Measurements from ENCODE around the gene UBXN10.

DNA sequence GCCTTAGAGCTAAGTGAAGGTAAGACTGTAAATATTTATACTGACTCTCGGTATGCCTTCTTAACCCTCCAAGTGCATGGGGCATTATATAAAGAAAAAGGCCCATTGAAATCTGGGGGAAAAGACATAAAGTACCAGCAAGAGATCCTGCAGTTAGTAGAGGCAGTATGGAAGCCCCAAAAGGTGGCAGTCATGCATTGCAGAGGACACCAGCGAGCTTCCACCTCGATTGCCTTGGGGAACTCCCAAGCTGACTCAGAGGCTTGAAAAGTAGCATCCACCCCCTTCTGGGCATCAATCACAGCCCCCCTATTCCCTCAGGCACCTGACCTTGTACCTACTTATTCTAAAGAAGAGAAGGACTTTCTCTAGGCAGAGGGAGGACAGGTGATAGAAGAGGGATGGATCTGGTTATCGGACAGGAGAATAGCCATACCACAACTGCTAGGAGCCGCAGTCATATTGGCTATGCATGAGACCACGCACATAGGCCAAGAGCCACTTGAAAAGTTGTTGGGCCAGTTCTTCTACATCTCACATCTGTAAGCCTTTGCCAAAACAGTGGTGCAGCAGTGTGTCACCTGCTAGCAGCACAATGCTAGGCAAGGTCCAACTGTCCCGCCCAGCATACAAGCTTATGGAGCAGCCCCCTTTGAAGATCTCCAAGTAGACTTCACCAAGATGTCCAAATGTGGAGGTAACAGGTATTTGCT, 27.4 kb upstream of the UBXN10 start:
- TF ChIP-seq SP1 (IDR thresholded peaks at IDR 0.05) = no peak
- TF ChIP-seq TAF1 (conservative IDR thresholded peaks at IDR 0.05) = no peak
- no peak for TF ChIP-seq CTCF (IDR thresholded peaks at IDR 0.05; ENCODE audit: low read depth, low read length, missing input control)
- TF ChIP-seq ZBTB33 (IDR thresholded peaks at IDR 0.05) = no peak
- no peak for TF ChIP-seq YY1 (IDR thresholded peaks at IDR 0.05)
- no peak for TF ChIP-seq GABPA (IDR thresholded peaks at IDR 0.05 in 1 of 2, conservative IDR thresholded peaks at IDR 0.05 in 1 of 2)
- no peak for TF ChIP-seq JUND (IDR thresholded peaks at IDR 0.05)
- no peak for TF ChIP-seq REST (IDR thresholded peaks at IDR 0.05)
- no peak for TF ChIP-seq MAX (IDR thresholded peaks at IDR 0.05)

Data from liver (tissue), 3 donors.